Mesodermal cell (in vitro differentiated cells): ENCODE results near the gene KIAA0586. TPM values are rescaled to one million over a fixed set of nuclear protein-coding genes. Genes with fewer than 3 reads are reported as not detected.

Experiments
- H3K27ac ChIP-seq: 2 replicates; pipeline ENCODE4 v1.7.0; 2013; ENCODE audit warnings: mild to moderate bottlenecking, low read depth, low read length, moderate library complexity; ENCODE audit not compliant: severe bottlenecking
- H3K36me3 ChIP-seq: 2 replicates; pipeline ENCODE4 v1.7.1; 2013; ENCODE audit warnings: mild to moderate bottlenecking, low read length, moderate library complexity; ENCODE audit not compliant: control insufficient read depth, insufficient read depth
- H3K4me1 ChIP-seq: one replicate; pipeline ENCODE4 v1.7.1; 2013; ENCODE audit warnings: mild to moderate bottlenecking, low read length; ENCODE audit not compliant: insufficient read depth, control insufficient read depth, poor library complexity, severe bottlenecking
- H3K4me3 ChIP-seq: 2 replicates; pipeline ENCODE4 v1.7.0; 2013; ENCODE audit warnings: low read length, control low read depth, mild to moderate bottlenecking; ENCODE audit not compliant: insufficient read depth, poor library complexity, severe bottlenecking; ENCODE audit errors: extremely low read depth
- H3K9me3 ChIP-seq: 2 replicates; pipeline ENCODE4 v1.7.1; 2013; ENCODE audit warnings: mild to moderate bottlenecking, low read length, moderate library complexity; ENCODE audit not compliant: control insufficient read depth
- WGBS, 2 experiments: methylation state at CpG; one replicate each; pipeline ENCODE4 v1.1.5; 2013; ENCODE audit warnings: missing lambda C conversion rate in 2 of 2; ENCODE audit not compliant: insufficient coverage in 2 of 2; 5-methylcytosine and 5-hydroxymethylcytosine counted together
- polyA plus RNA-seq, 2 experiments: library from polyadenylated mRNA; stranded (reverse); fragments of 50-300 nt; gene quantifications; one replicate each; pipeline ENCODE4 v1.2.3, GENCODE V29; 2013

KIAA0586 gene
- 24.0 TPM for polyA plus RNA-seq (2013, experiment 1 of 2)
- 29.3 TPM for polyA plus RNA-seq (2013, experiment 2 of 2)

GRCh38 chr14:58427281-58428117, at the start of gene KIAA0586, which contains the start of gene TIMM9:
Gene KIAA0586 (plus strand): TSS chr14:58427719. CDS start chr14:58428265, 546 bp downstream.
Gene TIMM9 (minus strand): TSS chr14:58427531. CDS start chr14:58411945, 15,586 bp downstream.
- no peaks in the 10 kb centered on the region for H3K4me1 ChIP-seq
- H3K36me3 ChIP-seq, result peaks cover 32% of the 10 kb centered on the region
- peak within 1 kb of the TSS; percentile 89 for H3K27ac ChIP-seq
- WGBS, 2 experiments, result 0% methylated on average over 17 to 21 of the region's 33 CpGs
- no peaks in the 10 kb centered on the region for H3K9me3 ChIP-seq
- peak within 1 kb of the TSS; percentile 73 for H3K4me3 ChIP-seq

- no peak overlapping the region for H3K27ac ChIP-seq
- H3K9me3 ChIP-seq, result no peaks in the 10 kb centered on the region
- WGBS, 2 experiments, result 80 to 100% methylated on average over 1 of the region's 2 CpGs
- H3K4me3 ChIP-seq, result no peak overlapping the region
- H3K4me1 ChIP-seq, result no peaks in the 10 kb centered on the region
- peaks cover under 1% of the 10 kb centered on the region for H3K36me3 ChIP-seq
Observed at GRCh38 chr14:58390830-58391229, 36.7 kb upstream of the KIAA0586 start.

DNA sequence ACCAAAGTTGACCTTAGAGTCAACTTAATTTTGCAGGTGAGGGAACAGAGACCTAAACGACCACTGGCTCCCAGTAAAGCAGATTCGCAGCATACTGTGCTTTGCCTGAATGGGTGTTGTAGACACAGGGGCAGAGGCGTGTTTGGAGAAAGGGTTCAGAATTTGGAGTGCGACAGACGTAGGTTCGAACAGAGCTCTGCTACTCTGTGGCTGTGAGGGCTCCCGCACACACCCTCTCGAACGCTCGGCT, 32.0 kb upstream of the KIAA0586 start:
- 13 to 14% methylated on average over 10 of the region's 10 CpGs for WGBS, 2 experiments

DNA sequence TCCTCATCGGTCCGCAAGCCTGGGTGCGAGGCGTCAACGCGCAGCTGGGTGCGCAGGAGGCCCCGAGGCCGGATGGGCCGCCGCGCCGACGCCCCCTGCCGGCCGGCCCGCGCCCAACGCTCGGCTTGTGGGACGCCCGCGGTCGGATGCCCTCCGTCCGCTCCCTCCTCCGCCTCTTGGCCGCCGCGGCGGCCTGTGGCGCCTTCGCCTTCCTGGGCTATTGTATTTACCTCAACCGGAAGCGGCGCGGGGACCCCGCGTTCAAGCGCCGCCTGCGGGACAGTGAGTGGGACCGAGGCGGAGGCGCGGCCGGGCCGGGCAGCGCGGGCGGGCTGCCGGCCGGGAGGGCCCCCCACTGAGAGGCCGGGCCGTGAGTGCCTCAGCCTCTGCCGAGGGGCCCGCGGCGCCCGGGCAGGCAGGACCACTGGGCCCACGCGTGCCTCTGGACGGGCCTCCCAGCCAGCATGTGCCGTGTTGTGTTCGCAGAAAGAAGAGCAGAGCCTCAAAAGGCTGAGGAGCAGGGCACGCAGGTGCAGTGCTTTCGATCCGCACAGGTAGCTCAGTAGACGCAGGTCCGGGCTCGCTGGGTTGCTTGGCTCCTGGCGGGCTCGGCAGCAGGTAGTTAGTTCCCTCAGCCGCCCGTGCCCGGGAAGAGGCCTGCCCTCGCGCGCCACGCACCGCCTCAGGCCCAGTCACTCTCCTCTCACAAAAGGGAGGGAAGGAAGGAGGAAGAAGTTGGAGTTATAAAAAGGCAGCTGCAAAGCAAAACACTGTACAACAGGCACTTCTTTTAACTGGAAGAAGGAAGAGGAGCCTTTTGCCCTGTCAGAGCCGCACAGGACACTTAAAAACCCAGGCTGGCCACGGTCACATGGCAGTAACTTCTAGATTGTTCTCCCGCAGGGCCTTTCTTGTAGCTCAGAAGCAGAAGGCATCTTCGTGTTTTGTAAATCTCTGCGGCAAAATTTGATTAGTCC, 31.4 kb upstream of the KIAA0586 start, which contains the start of gene TOMM20L:
Gene TOMM20L, plus strand, starts transcription at position 119 of the 977 bp plus-strand sequence. Its CDS starts 28 bp downstream, at position 147.
- H3K27ac ChIP-seq, result no peak within 1 kb of the TSS
- H3K4me1 ChIP-seq, result no peaks in the 10 kb centered on the region
- no peaks in the 10 kb centered on the region for H3K9me3 ChIP-seq
- H3K4me3 ChIP-seq, result peak within 1 kb of the TSS; percentile 31
- no peaks in the 10 kb centered on the region for H3K36me3 ChIP-seq
- WGBS, 2 experiments, result 11 to 13% methylated on average over 56 to 67 of the region's 86 CpGs

More for the DNA sequence above, 32.0 kb upstream of the KIAA0586 start:
- peak overlapping the region; percentile 31 for H3K4me3 ChIP-seq
- no peaks in the 10 kb centered on the region for H3K4me1 ChIP-seq
- H3K27ac ChIP-seq, result no peak overlapping the region
- no peaks in the 10 kb centered on the region for H3K36me3 ChIP-seq
- H3K9me3 ChIP-seq, result no peaks in the 10 kb centered on the region

DNA sequence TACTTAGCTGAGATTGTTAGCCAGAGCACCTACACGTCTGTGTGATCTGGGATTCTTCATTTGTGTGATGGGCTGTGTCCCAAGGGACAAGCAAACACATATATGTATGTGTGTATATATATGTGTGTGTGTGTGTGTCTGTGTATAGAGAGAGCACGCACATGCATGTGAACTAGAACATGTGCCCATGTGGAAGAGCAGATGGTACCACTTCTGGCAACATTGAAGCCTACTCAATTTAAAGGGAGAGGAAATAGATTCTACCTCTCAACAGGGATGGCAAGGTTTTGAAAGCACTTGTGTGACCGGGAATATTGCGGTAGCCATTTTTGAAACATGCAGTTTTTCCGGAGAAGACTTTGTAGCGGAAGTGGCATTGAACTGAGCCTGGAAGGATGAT, 30.4 kb upstream of the KIAA0586 start:
- Histone ChIP-seq H3K27ac (no peak overlapping the region), H3K36me3 (no peaks in the 10 kb centered on the region), H3K4me1 (no peaks in the 10 kb centered on the region), H3K4me3 (no peak overlapping the region), H3K9me3 (no peaks in the 10 kb centered on the region)
- 89 to 96% methylated on average over 5 to 6 of the region's 6 CpGs for WGBS, 2 experiments

GRCh38 chr14:58398495-58398894, 29.0 kb upstream of the KIAA0586 start:
- no peaks in the 10 kb centered on the region for H3K9me3 ChIP-seq
- no peaks in the 10 kb centered on the region for H3K36me3 ChIP-seq

GRCh38 chr14:58398895-58399294, 28.6 kb upstream of the KIAA0586 start:
- no peaks in the 10 kb centered on the region for H3K4me1 ChIP-seq
- no peak overlapping the region for H3K4me3 ChIP-seq
- H3K36me3 ChIP-seq, result no peaks in the 10 kb centered on the region
- WGBS, 2 experiments, result 86 to 88% methylated on average over 3 of the region's 3 CpGs
- no peak overlapping the region for H3K27ac ChIP-seq
- H3K9me3 ChIP-seq, result no peaks in the 10 kb centered on the region

More at GRCh38 chr14:58398495-58398894, 29.0 kb upstream of the KIAA0586 start:
- H3K4me3 ChIP-seq, result no peak overlapping the region
- H3K4me1 ChIP-seq, result no peaks in the 10 kb centered on the region
- no peak overlapping the region for H3K27ac ChIP-seq

- Histone ChIP-seq H3K4me3 (no peak overlapping the region), H3K27ac (no peak overlapping the region), H3K36me3 (peaks cover 4% of the 10 kb centered on the region), H3K4me1 (no peaks in the 10 kb centered on the region), H3K9me3 (no peaks in the 10 kb centered on the region)
- WGBS, 2 experiments, result 80 to 90% methylated on average over 2 of the region's 3 CpGs
Observed at GRCh38 chr14:58401587-58401986, 25.9 kb upstream of the KIAA0586 start.

DNA sequence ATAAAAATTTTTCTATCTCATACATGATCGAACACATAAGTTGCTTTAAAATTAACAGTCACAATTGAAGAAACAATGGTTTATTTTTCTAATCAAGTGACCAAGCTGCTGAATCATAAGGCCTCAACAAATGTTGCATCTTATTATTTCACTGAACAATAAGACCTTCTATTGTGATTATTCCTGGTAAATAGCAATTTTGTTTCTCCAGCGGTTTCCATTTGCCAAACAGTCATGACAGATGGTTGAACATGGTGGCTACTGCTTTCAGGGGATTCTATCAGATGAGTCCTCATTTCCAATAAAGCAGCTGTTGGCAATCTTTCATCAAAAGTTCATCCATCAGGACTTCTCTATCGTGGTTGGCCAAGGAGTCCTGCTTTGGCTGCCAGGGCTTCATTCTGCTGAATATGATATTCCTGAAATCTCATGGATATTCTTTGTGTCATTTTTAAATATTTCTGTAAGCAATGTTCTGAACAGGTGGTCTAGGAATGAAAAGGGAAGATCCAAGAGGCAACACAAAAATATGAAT, 18.8 kb upstream of the KIAA0586 start:
- no peak overlapping the region for H3K27ac ChIP-seq
- H3K4me1 ChIP-seq, result no peaks in the 10 kb centered on the region
- H3K4me3 ChIP-seq, result no peak overlapping the region
- 100% methylated on average over 1 of the region's 3 CpGs; no CpG with 5 or more reads in 1 of the 2 experiments for WGBS, 2 experiments
- no peaks in the 10 kb centered on the region for H3K9me3 ChIP-seq
- peaks cover 63% of the 10 kb centered on the region for H3K36me3 ChIP-seq

GRCh38 chr14:58414845-58415244, 12.7 kb upstream of the KIAA0586 start:
- Histone ChIP-seq H3K9me3 (no peaks in the 10 kb centered on the region), H3K4me1 (no peaks in the 10 kb centered on the region), H3K36me3 (peaks cover 80% of the 10 kb centered on the region), H3K4me3 (no peak overlapping the region), H3K27ac (no peak overlapping the region)
- WGBS, 2 experiments, result no CpG with 5 or more reads among the region's 1 CpG
